Lung (tissue), 12 donors: ENCODE measurements around the gene DDOST. TPM values are rescaled to one million over a fixed set of nuclear protein-coding genes. Genes with fewer than 3 reads are reported as not detected.

ENCODE experiments used
- ATAC-seq: fragments of 200-7000 bp; cut with Tn5 transposase; one replicate; pipeline ENCODE4 v1.9.1; 2020; ENCODE audit warnings: moderate number of reproducible peaks; ENCODE audit not compliant: insufficient read depth, low FRiP score
- DNase-seq, 3 donors: peaks; one replicate each; pipeline ENCODE4 v3.0.0-alpha.2; 2013 to 2017
- H3K27ac ChIP-seq, 2 donors: one replicate each; pipeline ENCODE4 v1.5.1; 2013; ENCODE audit warnings: mild to moderate bottlenecking in 2 of 2, moderate library complexity in 2 of 2, control low read depth in 1 of 2, inconsistent platforms in 1 of 2, low read depth in 1 of 2, low read length in 1 of 2
- H3K27me3 ChIP-seq, 3 donors: one replicate each; pipeline ENCODE4 v1.5.1; 2013; ENCODE audit warnings: low read length in 2 of 3; ENCODE audit not compliant: control insufficient read depth in 3 of 3, insufficient read depth in 3 of 3
- H3K36me3 ChIP-seq, 4 donors: one replicate each; pipeline ENCODE4 v1.5.1; 2013; ENCODE audit warnings: low read length in 4 of 4, mild to moderate bottlenecking in 1 of 4, moderate library complexity in 1 of 4; ENCODE audit not compliant: control insufficient read depth in 4 of 4, insufficient read depth in 4 of 4
- H3K4me1 ChIP-seq, 5 donors: one replicate each; pipeline ENCODE4 v1.5.1; 2013; ENCODE audit warnings: low read length in 5 of 5, mild to moderate bottlenecking in 2 of 5, moderate library complexity in 1 of 5; ENCODE audit not compliant: control insufficient read depth in 5 of 5, insufficient read depth in 5 of 5
- H3K4me3 ChIP-seq: one replicate; pipeline ENCODE4 v1.5.1; 2013; ENCODE audit warnings: mild to moderate bottlenecking, control low read depth, moderate library complexity
- H3K9ac ChIP-seq, 2 donors: one replicate each; pipeline ENCODE4 v1.5.1; 2013; ENCODE audit warnings: low read length in 2 of 2, control low read depth in 1 of 2; ENCODE audit not compliant: insufficient read depth in 1 of 2
- H3K9me3 ChIP-seq, 4 donors: one replicate each; pipeline ENCODE4 v1.5.1; 2013; ENCODE audit warnings: low read length in 3 of 4, mild to moderate bottlenecking in 1 of 4, moderate library complexity in 1 of 4; ENCODE audit not compliant: control insufficient read depth in 4 of 4, insufficient read depth in 3 of 4
- WGBS, 2 donors: extraction: QIAGEN DNeasy Blood & Tissue Kit; methylation state at CpG; one replicate each; pipeline ENCODE4 v1.1.7; 2013; 5-methylcytosine and 5-hydroxymethylcytosine counted together
- polyA plus RNA-seq, 2 donors: library from polyadenylated mRNA; stranded (reverse); fragments of 200-250 nt; gene quantifications; one replicate each; pipeline ENCODE4 v1.2.1, GENCODE V29; 2013
- total RNA-seq, 2 donors: library from RNA; depleted of rRNA in 1 of 2; stranded (reverse); fragments of >200 nt in 1 of 2; gene quantifications; one replicate each; pipeline ENCODE4 v1.2.1, GENCODE V29; 2014 to 2021
- TF ChIP-seq, protein P1 (sequence below): IDR thresholded peaks from 2 replicates; pipeline ENCODE4 v1.5.1; 2012; ENCODE audit warnings: mild to moderate bottlenecking; ENCODE audit errors: control extremely low read depth, extremely low read depth
- donor health status: control.
- donor health status: control.
- donor health status: Bipolar disorder and iron deficiency.
- donor health status: healthy.
- donor health status: DM: yes; HTN: yes; CAD: no.

The DDOST gene
- total and polyA plus RNA-seq, 4 donors: 121 to 304 (median 228) TPM

DNA sequence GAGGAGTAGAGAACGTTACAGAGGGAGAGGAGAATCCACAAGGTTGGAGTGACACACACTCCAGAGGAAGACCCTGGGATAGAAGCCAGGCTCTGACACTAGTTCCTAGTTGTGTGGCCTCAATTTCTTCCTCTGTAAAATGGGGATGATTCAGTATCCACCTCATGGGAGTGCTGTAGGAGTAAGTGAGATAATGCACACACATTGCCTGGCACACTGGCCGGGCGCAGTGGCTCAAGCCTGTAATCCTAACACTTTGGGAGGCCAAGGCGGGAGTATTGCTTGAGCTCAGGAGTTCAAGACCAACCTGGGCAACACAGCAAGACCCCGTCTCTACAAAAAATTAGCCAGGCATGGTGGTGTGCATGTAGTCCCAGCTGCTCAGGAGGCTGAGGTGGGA is 47.7 kb upstream of the DDOST start:
- no peaks in the 10 kb centered on the region for H3K36me3 ChIP-seq
- H3K4me3 ChIP-seq: no peak overlapping the region
- no peaks in the 10 kb centered on the region for H3K4me1 ChIP-seq
- no peaks in the 10 kb centered on the region for H3K27me3 ChIP-seq
- WGBS, 2 donors: 83 to 88% methylated on average over 5 of the region's 5 CpGs
- no peak overlapping the region for H3K9ac ChIP-seq
- no peak for DNase-seq
- H3K27ac ChIP-seq: no peak overlapping the region
- no peaks in the 10 kb centered on the region for H3K9me3 ChIP-seq
- no peak for ATAC-seq
- TF ChIP-seq, protein P1, sequence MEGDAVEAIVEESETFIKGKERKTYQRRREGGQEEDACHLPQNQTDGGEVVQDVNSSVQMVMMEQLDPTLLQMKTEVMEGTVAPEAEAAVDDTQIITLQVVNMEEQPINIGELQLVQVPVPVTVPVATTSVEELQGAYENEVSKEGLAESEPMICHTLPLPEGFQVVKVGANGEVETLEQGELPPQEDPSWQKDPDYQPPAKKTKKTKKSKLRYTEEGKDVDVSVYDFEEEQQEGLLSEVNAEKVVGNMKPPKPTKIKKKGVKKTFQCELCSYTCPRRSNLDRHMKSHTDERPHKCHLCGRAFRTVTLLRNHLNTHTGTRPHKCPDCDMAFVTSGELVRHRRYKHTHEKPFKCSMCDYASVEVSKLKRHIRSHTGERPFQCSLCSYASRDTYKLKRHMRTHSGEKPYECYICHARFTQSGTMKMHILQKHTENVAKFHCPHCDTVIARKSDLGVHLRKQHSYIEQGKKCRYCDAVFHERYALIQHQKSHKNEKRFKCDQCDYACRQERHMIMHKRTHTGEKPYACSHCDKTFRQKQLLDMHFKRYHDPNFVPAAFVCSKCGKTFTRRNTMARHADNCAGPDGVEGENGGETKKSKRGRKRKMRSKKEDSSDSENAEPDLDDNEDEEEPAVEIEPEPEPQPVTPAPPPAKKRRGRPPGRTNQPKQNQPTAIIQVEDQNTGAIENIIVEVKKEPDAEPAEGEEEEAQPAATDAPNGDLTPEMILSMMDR: no peak

DNA sequence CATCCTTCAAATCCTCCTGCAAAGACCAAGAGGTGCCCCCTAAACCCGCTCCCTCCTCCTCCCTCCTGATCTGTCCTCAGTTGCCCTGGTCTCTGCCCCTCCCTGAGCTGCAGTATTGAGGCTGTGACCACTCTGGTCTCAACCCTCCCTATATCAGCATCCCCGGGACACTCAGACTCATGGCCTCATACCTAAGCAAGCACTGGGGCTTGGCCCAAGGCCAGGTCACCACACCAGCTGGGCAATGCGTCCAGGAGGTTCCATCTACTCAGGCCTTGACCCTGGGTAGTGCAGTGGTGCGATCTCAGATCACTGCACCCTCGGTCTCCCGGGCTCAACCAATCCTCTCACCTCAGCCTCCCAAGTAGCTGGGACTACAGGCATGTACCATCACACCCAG is 46.9 kb upstream of the DDOST start:
- no peak overlapping the region for H3K9ac ChIP-seq
- no peaks in the 10 kb centered on the region for H3K36me3 ChIP-seq
- H3K27me3 ChIP-seq: no peaks in the 10 kb centered on the region
- DNase-seq (no peak), ATAC-seq (no peak)
- TF ChIP-seq, protein P1: no peak
- H3K27ac ChIP-seq: no peak overlapping the region
- no peak overlapping the region for H3K4me3 ChIP-seq
- 73 to 84% methylated on average over 6 of the region's 6 CpGs for WGBS, 2 donors
- no peaks in the 10 kb centered on the region for H3K4me1 ChIP-seq
- no peaks in the 10 kb centered on the region for H3K9me3 ChIP-seq

DNA sequence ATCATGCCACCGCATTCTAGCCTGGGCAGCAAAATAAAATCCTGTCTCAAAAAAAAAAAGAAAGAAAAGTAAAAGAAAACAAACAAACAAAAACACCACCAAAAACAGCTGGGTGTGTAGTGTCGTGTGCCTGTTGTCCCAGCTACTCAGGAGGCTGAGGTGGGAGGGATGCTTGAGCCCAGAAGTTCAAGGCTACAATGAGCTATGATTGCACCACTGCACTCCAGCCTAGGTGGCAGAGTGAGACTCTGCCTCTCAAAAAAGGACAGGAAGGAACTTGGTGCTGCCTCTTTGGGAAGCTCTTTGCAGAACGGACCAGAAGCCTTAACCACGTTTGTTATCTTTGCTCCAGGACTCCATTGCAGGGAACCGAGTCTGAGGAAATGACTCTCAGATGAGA is 45.7 kb upstream of the DDOST start:
- no peak overlapping the region for H3K27ac ChIP-seq
- H3K4me3 ChIP-seq: no peak overlapping the region
- no peaks in the 10 kb centered on the region for H3K4me1 ChIP-seq
- H3K27me3 ChIP-seq: no peaks in the 10 kb centered on the region
- no peak overlapping the region for H3K9ac ChIP-seq
- ATAC-seq (no peak), DNase-seq (no peak)
- WGBS, 2 donors: 40 to 44% methylated on average over 5 of the region's 5 CpGs
- H3K36me3 ChIP-seq: no peaks in the 10 kb centered on the region
- TF ChIP-seq, protein P1: no peak
- no peaks in the 10 kb centered on the region for H3K9me3 ChIP-seq

DNA sequence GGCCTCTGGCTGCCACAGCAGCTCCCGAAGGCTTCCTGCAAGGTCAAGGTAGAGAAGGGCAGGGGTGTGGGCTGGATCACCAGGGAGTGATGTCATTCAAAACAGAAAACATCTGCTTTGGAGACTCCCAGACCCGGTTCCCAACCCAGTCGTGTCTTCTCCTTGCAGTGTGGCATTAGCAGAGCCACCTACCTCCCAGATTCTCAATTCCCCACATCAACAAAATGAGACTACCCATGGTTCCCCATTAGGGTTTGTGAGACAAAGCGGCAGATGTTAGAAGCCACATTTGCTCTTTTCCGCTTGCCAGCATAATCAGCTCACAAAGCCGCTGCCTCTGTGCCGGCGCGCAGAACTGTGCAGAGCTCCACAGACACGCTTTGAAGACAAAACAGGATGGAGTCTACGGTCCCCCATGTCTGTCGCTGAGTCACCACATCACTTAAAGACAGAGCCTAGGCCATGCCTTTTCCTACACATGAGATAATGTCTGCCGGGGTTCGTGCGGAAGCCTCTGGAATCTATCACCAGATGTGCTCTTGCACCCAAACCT is 44.1 kb upstream of the DDOST start:
- Histone ChIP-seq H3K9ac (no peak overlapping the region), H3K27ac (no peak overlapping the region), H3K27me3 (no peaks in the 10 kb centered on the region), H3K4me1 (no peaks in the 10 kb centered on the region), H3K9me3 (no peaks in the 10 kb centered on the region), H3K36me3 (no peaks in the 10 kb centered on the region), H3K4me3 (no peak overlapping the region)
- TF ChIP-seq, protein P1: no peak
- ATAC-seq (no peak), DNase-seq (no peak)
- 90 to 95% methylated on average over 15 of the region's 15 CpGs for WGBS, 2 donors
